Cardiac ventricle fibroblast (primary cell): ENCODE results near the gene HOXA5. TPM values are rescaled to one million over a fixed set of nuclear protein-coding genes. Genes with fewer than 3 reads are reported as not detected.

Experiments
- total RNA-seq: library from RNA; depleted of rRNA; stranded (reverse); fragments of >200 nt; gene quantifications from 2 replicates; pipeline ENCODE4 v1.2.3, GENCODE V29; 2015

Gene HOXA5
- total RNA-seq = not detected in 2 replicates

DNA sequence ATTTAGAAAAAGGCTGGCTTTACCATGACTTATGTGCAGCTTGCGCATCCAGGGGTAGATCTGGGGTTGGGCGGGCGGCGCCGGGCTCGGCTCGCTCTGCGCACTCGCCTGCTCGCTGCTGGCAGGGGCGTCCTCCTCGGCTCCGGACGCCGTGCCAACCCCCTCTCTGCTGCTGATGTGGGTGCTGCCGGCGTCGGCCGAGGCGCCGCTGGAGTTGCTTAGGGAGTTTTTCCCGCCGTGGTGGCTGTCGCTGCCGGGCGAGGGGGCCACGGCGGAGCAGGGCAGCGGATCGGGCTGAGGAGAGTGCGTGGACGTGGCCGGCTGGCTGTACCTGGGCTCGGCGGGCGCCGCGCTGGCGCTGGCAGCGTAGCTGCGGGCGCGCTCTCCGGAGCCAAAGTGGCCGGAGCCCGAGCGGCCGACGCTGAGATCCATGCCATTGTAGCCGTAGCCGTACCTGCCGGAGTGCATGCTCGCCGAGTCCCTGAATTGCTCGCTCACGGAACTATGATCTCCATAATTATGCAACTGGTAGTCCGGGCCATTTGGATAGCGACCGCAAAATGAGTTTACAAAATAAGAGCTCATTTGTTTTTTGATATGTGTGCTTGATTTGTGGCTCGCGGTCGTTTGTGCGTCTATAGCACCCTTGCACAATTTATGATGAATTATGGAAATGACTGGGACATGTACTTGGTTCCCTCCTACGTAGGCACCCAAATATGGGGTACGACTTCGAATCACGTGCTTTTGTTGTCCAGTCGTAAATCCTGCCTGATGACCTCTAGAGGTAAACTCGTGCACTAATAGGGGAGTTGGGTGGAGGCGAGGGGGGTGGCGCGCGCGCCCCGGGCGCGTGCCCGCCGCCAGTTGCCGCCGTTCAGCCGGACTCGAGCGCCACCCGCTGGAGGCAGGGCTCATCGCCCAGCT is at the start of gene HOXA5:
TSS of gene HOXA5 (minus strand) at position 659 of the 927 bp plus-strand sequence. CDS start at position 585, 74 bp downstream.

DNA sequence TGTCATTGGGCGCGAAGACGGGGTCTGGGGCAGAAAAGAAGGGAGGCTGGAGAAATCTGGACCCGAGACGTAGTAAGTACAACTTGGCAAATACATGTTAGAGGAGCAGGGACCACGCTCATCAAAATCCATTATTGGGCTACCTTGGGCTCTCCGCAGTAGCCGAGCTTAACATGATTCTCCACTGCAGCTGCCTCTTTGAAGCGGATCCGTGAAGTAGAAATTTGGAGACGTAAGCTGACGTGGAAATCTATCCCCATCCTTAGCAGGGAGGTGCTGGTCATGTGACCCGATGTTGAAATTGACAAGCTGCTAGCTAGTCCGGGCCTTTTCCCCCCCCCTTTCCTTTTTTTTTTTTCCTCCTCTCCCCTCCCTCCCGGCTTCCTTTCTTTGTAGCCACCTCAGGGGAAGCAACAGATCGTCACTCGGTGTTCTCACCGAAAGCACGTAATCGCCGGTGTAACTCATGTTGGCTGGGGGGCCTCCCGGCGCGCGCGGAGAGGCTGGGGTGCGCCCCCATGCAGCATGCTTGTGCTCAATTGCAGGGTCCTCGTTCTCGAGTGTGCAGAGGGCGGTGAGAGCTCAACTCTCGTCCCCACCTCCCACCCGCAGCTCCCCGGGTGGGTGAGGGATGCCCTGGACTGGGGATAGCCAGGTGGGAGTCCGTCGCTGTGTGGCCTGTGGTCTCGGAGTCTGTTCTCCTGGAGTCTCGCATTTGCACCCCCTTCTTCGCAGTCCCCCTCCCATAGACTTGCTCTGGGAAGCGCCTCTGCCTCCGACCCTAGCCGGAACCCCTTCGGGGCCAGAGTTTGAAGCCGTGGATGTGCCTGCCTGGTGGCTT is 41.8 kb upstream of the HOXA5 start, which contains the start of gene HOXA11:
TSS of gene HOXA11 (minus strand) at position 220 of the 841 bp plus-strand sequence. CDS start at position 132, 88 bp downstream.

DNA sequence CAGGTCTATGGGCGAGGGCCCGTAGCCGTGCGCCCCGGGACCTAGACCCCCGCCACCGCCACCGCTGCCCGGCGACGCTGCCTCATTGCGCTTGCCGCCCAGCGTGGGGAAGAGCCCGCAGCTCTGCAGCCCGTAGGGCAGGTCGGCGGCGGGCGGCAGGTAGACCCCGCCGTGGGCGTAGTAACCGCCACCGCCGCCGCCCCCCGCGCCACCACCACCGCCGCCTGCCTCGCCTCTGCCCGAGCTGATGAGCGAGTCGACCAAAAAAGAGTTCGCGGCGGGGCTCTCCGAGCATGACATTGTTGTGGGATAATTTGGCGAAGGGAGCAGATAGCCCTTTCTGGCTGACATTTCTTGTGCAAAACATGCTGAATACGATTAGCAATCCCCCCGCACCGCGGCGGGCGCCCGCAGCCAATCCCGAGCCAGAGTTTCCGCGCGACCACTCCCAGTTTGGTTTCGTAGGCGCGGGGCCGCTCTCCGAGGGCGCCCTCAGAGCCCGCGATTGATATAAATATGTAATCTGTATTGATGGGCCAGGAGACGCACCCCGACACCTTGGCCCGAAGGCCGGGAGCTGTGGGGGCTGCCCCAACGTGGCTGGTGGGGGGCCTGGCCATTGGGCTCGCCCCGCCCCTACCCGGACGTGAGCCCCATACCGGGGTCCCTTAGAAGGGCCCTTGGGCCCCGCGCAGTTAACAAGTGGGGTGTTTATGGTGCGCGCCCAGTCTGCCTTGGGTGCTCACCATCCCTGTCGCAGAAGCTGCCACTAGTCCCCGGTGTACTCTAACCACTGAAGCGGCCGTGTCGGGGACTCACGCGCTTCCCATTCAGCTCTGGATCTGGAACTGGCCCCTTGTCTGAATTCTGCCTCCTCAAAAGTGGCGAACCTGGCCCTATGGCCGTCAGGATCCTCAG is 30.7 kb upstream of the HOXA5 start, which contains the start of gene HOXA10:
TSS of gene HOXA10 (minus strand) at position 365 of the 918 bp plus-strand sequence. CDS start at position 351, 14 bp downstream.

DNA sequence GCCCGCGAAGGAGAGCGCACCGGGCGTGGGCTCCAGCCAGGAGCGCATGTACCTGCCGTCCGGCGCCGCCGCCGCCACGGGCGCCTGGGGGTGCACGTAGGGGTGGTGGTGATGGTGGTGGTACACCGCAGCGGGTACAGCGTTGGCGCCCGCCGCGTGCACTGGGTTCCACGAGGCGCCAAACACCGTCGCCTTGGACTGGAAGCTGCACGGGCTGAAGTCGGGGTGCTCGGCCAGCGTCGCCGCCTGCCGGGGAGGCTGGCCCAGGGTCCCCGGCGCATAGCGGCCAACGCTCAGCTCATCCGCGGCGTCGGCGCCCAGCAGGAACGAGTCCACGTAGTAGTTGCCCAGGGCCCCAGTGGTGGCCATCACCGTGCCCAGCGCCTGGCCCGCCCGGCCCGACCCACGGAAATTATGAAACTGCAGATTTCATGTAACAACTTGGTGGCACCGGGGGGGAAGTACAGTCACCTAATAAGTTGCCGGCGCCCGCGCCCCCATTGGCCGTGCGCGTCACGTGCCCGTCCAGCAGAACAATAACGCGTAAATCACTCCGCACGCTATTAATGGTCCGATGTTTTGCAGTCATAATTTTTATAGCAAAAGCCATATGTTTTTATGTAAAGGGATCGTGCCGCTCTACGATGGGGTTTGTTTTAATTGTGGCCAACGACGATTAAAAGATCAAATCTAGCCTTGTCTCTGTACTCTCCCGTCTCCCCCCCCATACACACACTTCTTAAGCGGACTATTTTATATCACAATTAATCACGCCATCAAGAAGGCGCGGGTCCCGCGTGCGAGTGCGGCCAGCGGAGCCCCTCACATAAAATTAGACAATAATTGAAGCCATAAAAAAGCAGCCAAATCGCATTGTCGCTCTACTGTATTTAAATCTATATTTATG is 21.9 kb upstream of the HOXA5 start, which contains the start of gene HOXA9:
TSS of gene HOXA9 (minus strand) at position 449 of the 907 bp plus-strand sequence. CDS start at position 369, 80 bp downstream.

DNA sequence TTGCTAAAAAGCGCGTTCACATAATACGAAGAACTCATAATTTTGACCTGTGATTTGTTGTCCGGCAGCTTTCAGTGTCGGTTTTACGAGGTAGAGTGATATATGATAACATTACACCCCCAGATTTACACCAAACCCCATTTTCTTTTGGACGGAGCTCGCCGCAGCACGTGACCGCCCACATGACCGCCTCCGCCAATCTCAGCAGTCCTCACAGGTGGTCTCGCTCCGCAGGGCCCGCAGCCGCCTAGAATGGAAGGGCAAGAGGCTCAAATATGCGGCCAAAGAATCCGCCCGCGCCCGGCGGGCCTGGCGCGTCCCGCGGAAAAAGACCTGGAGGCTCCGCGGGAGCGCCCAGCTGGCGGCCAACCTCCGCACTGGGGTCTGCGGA is 13.0 kb upstream of the HOXA5 start, which contains the start of gene HOXA7:
TSS of gene HOXA7 (minus strand) at position 168 of the 391 bp plus-strand sequence. CDS start at position 38, 130 bp downstream.

DNA sequence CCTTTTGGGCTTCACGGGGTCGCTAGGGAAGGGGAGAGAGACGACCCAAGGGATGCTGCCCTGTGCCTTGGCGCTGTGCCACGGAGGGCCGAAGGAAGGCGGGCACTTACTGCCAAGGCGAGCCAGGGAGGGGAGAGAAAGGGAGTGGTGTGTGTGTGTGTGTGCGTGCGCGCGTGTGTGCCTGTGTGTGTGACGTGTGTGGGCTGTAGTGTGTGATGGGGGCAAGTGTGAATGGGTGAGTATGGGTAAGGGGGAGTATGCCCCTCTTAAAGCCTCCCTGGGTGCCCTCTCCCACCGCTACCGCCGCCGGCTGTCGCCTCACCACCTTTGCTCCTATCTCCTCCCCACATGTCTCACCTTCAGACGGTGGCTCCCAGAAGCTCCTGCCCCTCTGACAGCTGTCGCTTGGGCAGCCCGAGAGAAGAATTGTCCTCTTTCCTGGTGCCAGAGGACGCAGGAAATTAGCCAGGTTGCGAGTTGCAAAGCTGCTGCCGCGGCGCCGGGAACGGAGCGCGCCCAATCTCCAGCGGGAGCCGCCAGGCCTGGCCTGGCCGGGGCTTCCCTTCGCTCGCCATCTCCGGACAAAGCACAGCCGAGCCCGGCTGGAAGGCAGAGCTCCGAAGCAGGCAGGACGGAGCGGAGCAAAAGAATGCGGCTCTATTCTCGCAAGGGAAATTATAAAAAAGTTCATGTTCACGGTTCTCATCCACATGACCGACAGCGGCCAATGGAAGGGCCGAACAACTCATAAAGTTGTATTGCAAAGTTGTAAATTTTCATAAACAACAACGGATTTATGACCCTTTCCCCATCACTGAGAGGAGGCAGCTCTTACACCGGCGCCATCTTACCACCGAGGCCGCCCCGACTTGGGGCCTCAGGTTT is 8.7 kb upstream of the HOXA5 start, which contains the start of gene HOXA3:
TSS of gene HOXA3 (minus strand) at position 653 of the 885 bp plus-strand sequence. CDS start 41,943 bp downstream, outside the sequence.

DNA sequence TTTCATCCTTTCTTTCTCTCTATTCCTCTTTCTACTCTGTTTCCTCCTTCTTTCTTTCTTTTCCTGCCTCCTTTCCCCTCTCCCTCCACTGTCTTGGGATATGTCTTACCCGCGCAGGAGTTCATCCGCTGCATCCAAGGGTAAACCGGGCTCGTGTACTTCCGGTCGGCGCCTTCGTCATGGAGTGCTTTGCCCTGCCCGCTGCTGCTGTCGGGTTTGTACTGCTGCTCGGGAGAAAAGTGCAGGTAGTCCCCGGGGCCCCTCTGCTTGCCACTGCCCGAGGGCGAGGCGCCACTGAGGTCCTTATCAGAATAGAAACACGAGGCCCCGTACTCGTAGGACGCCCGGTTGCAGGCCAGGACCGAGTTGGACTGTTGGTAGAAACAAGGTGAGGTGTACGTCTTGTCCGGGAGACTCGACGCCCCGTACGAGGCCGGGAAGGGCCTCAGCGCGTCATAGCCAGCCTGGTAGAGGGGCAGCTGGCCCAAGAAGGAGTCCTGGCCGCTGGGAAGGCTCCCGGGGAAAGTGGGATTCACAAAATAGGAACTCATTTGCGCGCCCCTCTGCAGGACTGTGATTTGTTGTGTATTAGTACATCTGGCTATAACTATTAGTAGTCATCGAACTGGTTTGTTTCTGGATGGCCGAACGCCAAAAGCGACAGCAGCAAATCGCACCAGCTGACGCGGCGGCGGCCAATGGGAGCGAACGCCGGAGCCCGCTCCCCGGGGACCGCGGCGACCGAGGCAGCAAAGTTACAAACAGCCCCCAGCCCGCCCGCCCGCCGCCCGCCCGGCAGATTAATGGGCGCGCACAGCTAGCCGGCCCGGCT is 3.9 kb upstream of the HOXA5 start, which contains the start of gene HOXA6:
TSS of gene HOXA6 (minus strand) at position 576 of the 832 bp plus-strand sequence. CDS start at position 551, 25 bp downstream.

DNA sequence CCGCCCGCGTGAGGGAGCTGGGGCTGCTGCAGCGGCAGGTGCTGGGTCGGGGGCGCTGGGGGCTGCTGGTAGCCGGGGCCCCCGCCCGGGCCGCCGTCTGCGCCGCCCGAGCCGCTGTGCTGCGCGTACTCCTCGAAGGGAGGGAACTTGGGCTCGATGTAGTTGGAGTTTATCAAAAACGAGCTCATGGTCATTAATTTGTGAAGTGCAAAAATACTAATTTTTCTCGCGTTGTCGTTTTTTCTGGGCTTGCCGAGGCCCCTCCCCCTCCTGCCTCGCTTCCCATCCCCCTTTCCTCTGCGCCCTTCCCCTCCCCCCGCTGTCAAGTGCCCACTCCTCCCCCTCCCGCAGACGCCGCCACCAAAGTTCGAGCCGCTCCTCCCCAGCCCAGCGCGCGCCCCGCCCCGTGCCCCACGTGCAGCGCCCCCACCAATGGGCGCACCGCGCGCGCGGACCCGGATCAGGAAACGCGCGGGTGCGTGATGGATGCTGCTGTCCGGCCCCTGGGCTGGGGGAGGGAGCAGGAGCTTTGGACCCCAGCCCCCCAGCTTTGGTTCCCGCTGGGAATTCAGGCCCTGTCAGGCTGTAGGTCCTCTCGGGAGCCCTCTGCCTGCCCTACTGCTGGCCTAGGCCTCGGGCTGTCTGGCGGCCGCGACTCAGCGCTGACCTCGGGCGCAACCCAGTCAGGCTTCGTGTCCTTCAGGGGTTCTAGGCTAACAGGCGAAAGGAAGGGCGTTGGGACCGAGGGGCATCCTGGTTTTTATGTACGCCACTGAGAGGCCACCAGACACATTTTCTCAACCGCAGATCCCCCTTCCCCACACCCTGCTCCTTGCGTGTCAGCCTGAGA is 12.7 kb downstream of the HOXA5 start, which contains the start of gene HOXA4:
TSS of gene HOXA4 (minus strand) at position 218 of the 850 bp plus-strand sequence. CDS start at position 194, 24 bp downstream.

DNA sequence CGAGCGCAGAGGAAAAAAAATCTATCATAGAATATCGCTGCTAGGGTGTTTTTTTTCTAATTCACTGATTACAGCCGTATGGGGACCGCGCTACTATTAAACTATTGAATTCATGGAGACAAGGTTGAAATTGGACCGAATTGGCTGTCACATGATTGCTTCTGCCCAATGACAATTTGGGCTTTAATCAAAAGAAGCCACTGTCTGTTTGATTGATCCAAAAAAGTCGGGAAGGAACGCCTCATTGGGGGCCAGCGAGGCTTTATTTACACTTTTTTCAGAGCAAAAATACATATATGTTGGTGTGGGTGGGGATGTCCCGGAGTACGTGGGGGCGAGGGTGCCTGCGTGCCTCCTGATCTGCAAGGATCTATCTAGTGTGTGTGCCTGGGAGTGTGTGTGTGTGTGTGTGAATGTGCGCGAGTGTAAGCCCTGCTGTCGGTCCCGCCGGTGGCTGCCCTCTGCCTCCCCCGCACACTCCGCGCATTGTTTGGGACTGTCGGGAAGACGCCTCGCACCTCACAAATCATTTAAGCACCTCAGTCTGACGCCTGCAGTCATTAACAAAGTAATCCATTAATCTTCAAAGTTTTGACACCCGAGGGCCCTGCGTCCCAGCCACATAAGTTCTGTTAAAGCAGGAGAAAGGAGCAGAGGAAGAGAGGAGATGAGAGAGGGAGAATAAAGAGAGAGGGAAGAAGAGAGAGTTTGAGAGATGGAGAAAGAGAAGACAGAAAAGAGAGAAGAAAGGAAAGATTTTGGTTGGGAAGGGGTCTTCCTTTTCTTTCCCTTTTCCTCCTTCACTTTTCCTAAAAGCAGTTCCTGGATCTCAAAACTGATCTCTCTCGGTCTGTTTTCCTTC is 40.7 kb downstream of the HOXA5 start, which contains the start of gene HOXA2:
TSS of gene HOXA2 (minus strand) at position 103 of the 862 bp plus-strand sequence. CDS start 183 bp downstream, outside the sequence.

DNA sequence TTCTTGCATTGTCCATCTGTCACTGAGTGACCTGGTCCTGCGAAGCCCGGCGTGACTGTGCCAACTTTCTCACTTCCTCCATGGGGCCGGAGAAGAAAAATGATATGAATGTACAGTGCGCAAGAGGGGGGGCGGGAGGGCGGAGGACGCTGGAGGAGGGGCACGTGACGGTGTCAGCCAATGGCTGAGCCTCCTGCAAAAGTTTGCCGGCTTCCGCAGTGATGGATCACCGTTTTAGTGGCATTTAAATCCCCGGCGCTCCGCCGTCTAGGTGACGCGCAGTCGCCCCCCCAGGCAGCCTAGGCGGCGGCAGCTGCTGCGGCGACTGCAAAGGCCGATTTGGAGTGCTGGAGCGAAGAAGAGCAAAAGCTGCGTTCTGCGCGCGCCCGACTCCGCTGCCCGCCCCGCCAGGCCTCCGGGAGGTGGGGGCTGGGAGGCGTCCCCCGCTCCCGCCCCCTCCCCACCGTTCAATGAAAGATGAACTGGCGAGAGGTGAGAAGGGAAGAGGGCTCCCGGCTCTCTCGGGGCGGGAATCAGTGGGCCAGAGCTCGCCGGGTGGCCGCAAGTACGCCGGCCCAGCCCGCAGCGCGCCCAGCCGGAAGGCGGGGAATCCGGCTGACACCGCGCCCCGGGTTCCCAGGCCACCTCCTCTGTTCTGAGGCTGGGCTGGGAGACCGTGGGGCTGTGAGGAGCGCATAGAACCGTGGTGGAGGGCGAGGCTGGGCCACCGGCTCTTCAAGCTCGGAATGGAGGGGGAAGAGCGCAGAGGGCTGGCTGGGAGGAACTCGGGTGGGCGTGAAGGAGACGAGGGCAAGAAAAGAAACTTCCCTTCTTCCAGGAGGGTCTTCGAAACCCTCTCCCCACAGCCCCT is 47.3 kb downstream of the HOXA5 start, which contains the start of gene HOXA1:
TSS of gene HOXA1 (minus strand) at position 104 of the 871 bp plus-strand sequence. CDS start at position 16, 88 bp downstream.

